Measurements from ENCODE around the gene RPRML.

DNA sequence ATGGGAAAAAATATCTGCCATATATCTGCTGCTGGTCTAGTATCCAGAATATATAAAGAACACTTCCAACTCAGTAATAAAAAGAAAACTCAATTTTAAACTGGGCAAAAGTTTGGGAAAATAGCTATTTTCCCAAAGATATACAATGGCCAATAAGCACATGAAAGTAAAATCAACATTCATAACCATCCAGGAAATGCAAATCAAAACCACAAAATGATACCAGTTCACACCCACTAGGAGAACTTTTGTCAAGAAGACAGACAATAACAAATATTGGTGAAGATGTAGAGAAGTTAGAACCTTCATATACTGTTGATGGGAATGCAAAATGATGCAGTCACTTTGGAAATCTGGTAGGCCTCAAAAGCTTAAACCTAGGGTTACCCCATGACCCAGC is 33.4 kb upstream of the RPRML start:
- TF ChIP-seq LEF1 (IDR thresholded peaks at IDR 0.05; ENCODE audit: borderline replicate concordance) = no peak
- no peak for TF ChIP-seq SUZ12 (IDR thresholded peaks at IDR 0.05)
- TF ChIP-seq, protein P1, sequence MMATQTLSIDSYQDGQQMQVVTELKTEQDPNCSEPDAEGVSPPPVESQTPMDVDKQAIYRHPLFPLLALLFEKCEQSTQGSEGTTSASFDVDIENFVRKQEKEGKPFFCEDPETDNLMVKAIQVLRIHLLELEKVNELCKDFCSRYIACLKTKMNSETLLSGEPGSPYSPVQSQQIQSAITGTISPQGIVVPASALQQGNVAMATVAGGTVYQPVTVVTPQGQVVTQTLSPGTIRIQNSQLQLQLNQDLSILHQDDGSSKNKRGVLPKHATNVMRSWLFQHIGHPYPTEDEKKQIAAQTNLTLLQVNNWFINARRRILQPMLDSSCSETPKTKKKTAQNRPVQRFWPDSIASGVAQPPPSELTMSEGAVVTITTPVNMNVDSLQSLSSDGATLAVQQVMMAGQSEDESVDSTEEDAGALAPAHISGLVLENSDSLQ (IDR thresholded peaks at IDR 0.05) = no peak
- no peak for TF ChIP-seq SP1 (IDR thresholded peaks at IDR 0.05)
- TF ChIP-seq NFRKB (IDR thresholded peaks at IDR 0.05) = no peak
- no peak for TF ChIP-seq ELF4 (IDR thresholded peaks at IDR 0.05)
- no peak for TF ChIP-seq BHLHE40 (IDR thresholded peaks at IDR 0.05; ENCODE audit: borderline replicate concordance)
- TF ChIP-seq HDGF (IDR thresholded peaks at IDR 0.05; ENCODE audit: borderline replicate concordance) = no peak
- no peak for TF ChIP-seq FOXA1 (IDR thresholded peaks at IDR 0.05)
